HG03521 (cell line): ENCODE data around the gene RPL38.

Source experiments
- ATAC-seq: cut with Tn5 transposase; IDR thresholded peaks from one replicate; pipeline ENCODE4 v1.9.1; 2021; ENCODE audit warnings: mild to moderate bottlenecking, moderate library complexity; ENCODE audit not compliant: unreplicated experiment

RPL38 gene

GRCh38 chr17:74223901-74224300, 20.4 kb downstream of the RPL38 start:
- no peak for ATAC-seq

- no peak for ATAC-seq
Observed at GRCh38 chr17:74224959-74225725, 21.7 kb downstream of the RPL38 start.

GRCh38 chr17:74226252-74226651, 22.8 kb downstream of the RPL38 start:
- ATAC-seq = no peak

GRCh38 chr17:74227271-74228080, 24.0 kb downstream of the RPL38 start:
- ATAC-seq = no peak

GRCh38 chr17:74228306-74228978, 25.0 kb downstream of the RPL38 start:
- no peak for ATAC-seq

- ATAC-seq = no peak
Observed at GRCh38 chr17:74230896-74231295, 27.4 kb downstream of the RPL38 start.

GRCh38 chr17:74231928-74232907, 28.7 kb downstream of the RPL38 start:
- no peak for ATAC-seq

GRCh38 chr17:74233937-74234336, 30.5 kb downstream of the RPL38 start:
- ATAC-seq = no peak

- no peak for ATAC-seq
Observed at GRCh38 chr17:74234486-74234885, 31.0 kb downstream of the RPL38 start.

- no peak for ATAC-seq
Observed at GRCh38 chr17:74235040-74235581, 31.6 kb downstream of the RPL38 start.

GRCh38 chr17:74235911-74236371, 32.5 kb downstream of the RPL38 start:
- ATAC-seq = no peak

- ATAC-seq = no peak
Observed at GRCh38 chr17:74237321-74237720, 33.8 kb downstream of the RPL38 start.

GRCh38 chr17:74239172-74239571, 35.7 kb downstream of the RPL38 start:
- no peak for ATAC-seq

- ATAC-seq = no peak
Observed at GRCh38 chr17:74240618-74241205, 37.2 kb downstream of the RPL38 start.

GRCh38 chr17:74241431-74241830, 38.0 kb downstream of the RPL38 start:
- ATAC-seq = no peak

GRCh38 chr17:74241847-74242246, 38.4 kb downstream of the RPL38 start:
- ATAC-seq = no peak

GRCh38 chr17:74243013-74243755, 39.7 kb downstream of the RPL38 start:
- no peak for ATAC-seq

- no peak for ATAC-seq
Observed at GRCh38 chr17:74244128-74244527, 40.6 kb downstream of the RPL38 start.

- ATAC-seq = no peak
Observed at GRCh38 chr17:74244548-74244947, 41.1 kb downstream of the RPL38 start.
